COLO668 (cell line): ENCODE results near the gene ZSWIM3.

ENCODE experiments used
- DNase-seq: peaks from one replicate; lab custom pipeline; 2025; ENCODE audit not compliant: unreplicated experiment; lab: John Stamatoyannopoulos, UW

Gene ZSWIM3

GRCh38 chr20:45832619-45833018 is 24.8 kb upstream of the ZSWIM3 start:
- no peak for DNase-seq

DNA sequence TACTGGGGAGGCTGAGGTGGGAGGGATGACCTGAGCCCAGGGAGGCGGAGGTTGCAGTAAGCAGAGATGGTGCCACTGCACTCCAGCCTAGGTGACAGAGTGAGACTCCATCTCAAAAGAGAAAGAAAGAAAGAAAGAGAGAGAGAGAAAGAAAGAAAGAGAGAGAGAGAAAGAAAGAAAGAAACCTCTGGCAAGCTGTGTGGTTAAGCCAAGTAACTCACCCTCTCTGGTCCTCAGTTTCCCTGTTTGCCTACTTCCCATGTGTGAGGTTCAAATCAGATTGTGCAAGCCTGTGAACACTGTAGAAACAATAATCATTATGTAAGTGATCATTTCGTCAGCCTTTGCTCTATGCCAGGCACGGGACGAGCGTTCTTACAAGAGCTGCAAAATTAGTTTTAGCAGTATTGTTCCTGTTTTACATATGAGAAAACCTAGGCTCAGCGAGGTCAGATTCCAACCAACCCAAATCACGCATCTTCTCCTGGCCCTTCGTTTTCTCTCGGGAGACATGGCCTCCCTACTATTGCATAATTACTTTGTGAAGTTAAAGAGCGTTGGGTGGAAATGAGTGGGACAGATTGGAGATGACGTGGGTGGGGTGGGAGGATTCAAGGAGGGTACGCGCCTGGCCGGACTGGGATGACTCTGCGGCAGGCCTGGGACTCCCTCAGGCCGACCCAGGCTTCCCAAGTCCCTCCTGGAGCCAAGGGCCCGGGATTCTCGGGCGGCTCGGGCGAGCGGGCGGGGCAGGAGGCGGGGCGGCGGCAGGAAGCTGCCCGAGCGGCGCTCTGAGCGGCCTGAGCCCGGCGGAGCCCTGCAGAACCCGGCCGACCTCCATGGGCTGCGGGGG is 24.2 kb upstream of the ZSWIM3 start, which contains the start of gene SNX21:
Gene SNX21 (plus strand): TSS at position 770 of the 853 bp plus-strand sequence. CDS start 121 bp downstream, outside the sequence.
- DNase-seq: peak; percentile 65

DNA sequence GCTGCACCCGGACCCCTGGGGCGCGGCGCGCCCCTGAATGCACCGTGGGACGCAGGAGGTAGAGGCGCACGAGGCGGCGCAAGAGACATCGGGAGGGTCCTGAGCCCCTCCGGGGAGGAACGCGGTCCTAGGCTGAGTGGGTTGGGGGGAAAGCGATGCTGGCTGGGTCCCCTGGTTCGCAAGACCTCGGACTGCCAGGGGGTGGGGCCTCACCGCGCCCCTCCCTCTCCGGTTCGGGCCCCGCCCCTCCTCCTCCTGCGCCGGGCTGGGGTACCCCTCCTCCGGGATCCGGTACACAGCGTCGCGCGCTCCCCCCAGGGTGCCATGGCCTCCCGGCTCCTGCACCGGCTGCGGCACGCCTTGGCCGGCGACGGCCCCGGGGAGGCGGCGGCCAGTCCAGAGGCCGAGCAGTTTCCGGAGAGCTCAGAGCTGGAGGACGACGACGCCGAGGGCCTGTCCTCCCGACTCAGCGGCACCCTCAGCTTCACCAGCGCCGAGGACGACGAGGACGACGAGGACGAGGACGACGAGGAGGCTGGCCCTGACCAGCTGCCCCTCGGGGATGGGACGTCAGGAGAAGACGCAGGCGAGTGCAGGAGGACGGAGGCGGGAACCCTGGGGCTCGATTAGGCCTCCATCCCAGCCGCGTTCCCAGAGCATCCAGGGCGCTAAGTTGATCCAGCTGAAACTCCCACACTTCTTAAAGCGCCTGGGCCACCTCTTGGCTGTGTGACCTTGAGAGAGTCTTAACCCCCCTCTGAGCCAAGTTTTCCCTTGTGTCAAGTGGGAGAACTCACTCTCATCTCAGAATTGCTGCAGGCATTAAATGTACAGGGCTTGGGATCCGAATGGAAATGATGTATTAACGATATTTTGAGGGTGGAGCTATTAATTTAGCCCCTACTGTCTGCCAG is 23.3 kb upstream of the ZSWIM3 start:
- DNase-seq: peak; percentile 45

- no peak for DNase-seq
These were observed 22.6 kb upstream of the ZSWIM3 start for GRCh38 chr20:45834797-45835161.

- DNase-seq: no peak
These were observed 22.1 kb upstream of the ZSWIM3 start for GRCh38 chr20:45835329-45835765.

GRCh38 chr20:45835825-45836224 is 21.6 kb upstream of the ZSWIM3 start:
- DNase-seq: no peak

DNA sequence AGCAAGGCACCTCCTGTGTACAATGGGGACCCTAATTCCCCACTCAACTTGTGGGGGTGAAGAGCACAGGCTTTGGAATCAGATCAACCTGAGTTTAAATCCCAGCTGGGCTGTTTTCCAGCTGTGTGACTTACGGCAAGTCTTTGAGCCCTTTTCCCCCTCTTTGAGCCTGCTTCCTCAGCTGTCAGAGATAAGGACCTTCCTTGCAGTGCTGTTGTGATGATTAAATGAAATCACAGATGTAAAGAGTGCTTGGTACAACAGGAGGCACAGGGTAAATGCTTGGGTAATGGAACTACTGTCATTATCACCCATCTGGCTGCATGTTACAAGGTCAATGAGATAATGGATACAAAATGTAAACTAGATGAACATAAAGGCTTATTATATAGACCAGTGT is 20.6 kb upstream of the ZSWIM3 start:
- no peak for DNase-seq

- no peak for DNase-seq
These were observed 16.7 kb upstream of the ZSWIM3 start for GRCh38 chr20:45840700-45841198.

DNA sequence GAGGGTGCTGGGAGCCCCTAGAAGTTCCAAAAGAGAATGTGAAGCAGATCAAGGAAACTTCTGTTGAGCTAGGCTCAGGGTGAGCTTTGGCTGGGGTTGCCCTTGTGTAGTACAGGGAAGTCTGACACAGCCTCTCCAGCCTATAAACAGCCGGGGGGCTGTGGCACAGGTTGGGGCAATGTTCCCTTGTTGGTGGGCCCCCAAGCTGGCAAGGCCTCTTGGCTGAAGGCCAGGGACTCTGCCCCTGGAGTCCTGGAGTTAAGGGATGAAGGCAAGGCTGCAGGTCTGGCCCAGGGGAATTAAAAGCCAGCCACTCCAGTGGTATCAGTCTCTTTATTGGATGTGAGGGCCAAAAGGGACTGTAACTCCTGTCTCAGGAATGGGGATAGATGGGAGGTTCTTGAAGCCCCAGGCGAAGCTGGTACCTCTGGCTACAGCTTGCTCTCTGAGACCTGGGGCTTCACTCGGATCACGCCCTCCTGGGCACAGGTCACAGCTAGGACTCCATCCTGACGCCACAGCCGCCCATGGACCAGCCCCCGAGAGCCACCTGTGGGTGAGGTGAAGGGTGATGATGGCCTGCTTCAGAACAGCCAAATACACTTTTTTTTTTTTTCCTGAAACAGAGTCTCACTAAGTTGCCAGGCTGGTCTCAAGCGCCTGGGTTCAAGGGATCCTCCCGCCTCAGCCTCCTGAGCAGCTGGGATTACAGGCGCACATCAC is 15.8 kb upstream of the ZSWIM3 start:
- DNase-seq: no peak

DNA sequence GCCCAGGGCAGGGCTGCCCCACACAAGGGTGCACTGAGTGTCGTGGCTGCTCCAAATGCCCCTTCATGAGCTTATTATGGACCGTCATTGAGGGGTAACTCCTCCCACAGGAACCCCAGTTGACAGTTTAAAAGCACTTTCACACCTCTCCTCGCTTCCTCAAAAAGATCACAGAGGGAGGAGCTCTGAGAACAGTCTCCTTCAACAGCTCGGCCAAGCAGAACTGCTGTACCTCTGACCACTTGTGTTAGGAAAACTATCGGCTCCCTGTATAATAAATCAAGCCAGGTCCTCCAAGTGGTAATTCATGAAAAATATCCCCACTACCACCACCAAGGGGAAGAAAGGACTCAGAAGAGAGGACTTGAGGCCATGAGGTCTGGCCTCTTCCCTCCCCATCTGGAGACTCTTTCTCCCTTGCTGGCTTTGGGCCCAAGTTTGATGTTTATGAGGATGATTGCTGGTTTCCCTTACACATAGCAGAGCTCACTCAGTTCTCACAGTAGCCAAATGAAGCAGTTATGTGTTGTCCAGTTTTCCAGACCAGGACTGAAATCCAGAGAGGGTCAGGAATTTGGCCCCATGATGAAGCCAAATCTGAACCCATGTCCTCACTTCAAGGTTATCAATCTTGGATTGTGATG is 15.1 kb upstream of the ZSWIM3 start:
- DNase-seq: no peak

GRCh38 chr20:45843506-45843905 is 13.9 kb upstream of the ZSWIM3 start:
- no peak for DNase-seq

DNA sequence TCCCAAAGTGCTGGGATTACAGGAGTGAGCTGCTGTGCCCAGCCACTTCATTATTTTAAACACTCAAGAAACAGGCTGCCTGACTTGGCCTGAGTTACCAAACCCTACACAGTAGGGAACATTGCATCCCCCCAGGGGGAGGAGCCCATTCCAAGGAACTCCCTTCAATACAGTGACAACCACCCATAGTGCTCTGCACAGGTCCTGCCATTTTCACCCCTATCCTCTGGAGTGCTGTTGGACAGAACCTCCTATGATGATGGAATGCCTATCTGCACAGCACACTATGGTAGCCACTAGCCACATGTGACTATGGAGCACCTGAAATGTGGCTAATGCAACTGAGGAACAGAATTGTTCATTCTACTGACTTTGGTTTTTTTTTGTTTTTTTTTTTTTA is 12.0 kb upstream of the ZSWIM3 start:
- DNase-seq: no peak

DNA sequence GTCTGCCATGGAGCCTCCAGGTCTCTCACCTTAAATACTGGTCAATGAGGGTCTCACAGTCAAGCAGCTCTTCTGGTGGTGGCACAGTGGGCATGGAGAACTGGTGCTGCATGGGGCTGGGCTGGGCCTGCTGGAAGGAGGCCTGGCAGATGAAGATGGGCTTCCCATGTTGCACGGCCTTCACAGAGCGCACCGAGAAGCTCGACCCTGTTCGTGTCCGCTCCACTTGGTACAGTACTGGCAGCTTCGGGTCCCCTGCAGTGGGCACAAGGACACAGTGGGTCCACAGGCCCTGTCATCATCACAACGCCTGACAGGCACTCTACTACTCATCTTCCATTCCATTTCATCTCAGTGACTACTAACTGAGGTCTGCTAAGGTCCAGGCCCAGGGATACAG is 9.0 kb upstream of the ZSWIM3 start:
- DNase-seq: no peak

DNA sequence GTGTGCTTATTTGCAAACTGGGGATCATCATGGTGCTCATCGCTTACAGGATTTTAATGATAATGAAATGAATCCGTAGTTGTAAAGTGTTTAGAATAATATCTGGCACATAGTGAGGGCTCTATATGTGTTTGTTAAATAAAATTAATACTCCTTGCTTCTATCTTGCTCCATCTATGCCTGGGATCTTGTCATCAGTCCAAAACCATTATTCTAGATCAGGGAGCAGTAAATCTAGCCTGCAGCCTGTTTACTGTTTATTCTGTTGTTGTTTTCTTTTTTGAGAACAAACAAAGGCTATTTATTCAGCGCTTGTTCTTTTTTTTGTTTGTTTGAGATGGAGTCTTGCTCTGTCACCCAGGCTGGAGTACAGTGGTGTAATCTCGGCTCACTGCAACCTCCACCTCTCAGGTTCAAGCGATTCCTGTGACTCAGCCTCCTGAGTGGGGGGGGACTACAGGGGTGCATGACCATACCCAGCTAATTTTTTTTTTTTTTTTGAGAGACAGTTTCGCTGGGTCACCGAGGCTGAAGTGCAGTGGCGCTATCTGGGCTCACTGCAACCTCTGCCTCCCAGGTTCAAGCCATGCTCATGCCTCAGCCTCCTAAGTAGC is 8.3 kb upstream of the ZSWIM3 start:
- DNase-seq: no peak

- no peak for DNase-seq
These were observed 7.2 kb upstream of the ZSWIM3 start for GRCh38 chr20:45850238-45850637.

DNA sequence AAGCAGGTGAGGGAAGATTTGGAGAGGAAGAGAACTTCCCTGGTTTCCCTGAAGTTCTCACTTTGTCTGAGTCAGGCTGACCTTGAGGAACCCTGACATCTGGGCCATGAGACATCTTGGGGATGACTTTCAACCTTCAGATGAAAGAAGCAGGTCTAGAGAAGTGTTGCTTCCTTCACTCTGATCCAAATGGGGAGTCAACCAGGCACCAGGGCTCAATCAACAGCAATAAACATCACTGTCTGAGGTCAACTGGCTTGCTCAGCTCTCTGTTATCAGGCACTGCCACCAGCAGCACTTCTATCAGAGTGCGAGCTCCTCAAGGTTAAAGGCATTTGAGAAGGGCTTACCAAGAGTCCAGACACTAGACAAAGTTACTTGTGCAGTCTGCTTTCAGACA is 6.5 kb upstream of the ZSWIM3 start:
- DNase-seq: no peak

- no peak for DNase-seq
These were observed 5.9 kb upstream of the ZSWIM3 start for GRCh38 chr20:45851501-45851900.

DNA sequence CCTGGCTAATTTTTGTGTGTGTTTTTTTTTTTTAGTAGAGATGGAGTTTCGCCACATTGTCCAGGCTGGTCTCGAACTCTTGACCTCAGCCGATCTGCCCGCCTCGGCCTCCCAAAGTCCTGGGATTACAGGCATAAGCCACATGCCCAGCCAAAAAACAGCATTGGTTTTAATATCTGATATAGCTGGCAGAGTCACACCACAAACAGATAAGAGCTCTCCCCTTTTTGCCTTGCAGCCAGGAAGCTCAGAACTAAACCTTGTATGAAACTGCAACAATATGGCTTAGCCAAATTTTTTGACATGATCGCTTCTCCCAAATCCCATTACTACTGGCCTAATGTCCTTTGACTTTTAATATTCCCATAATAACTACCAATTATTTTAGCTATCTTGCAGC is 5.1 kb upstream of the ZSWIM3 start:
- no peak for DNase-seq

GRCh38 chr20:45853484-45853883 is 3.9 kb upstream of the ZSWIM3 start:
- DNase-seq: no peak

- DNase-seq: peak; percentile 49
These were observed 435 bp downstream of the ZSWIM3 start for GRCh38 chr20:45857882-45858216.
